ENCODE results near the gene SEC14L2. TPM values are rescaled to one million over a fixed set of nuclear protein-coding genes. Genes with fewer than 3 reads are reported as not detected.
A peak's percentile ranks its signal among the peaks of the same experiment; 100 is the strongest.

The SEC14L2 gene
- total RNA-seq, 4 donors from 2014 or later: 10.0 to 29.1 (median 12.4) TPM

DNA sequence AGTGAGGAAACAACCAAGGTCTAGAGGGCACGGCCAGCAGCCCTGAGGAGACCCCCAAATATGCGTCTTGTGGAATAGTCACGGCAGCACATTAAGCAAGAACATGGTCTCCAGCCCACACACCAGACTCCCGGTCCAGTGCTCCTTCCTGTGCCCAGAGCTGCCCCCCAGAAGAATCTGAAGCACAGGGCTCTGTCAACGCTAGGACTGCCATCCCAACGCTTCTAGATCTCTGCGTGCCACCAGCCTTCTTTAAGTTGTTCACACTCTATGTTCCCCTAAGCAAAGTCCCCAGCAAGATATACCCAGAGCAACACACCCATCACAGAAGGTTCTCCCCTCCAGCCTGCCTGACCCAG lies 3.5 kb upstream of the SEC14L2 start:
- Histone ChIP-seq H3K4me1 (peaks cover 0 to 24% (median 7%) of the 10 kb centered on the region in 4 donors), H3K4me3 (no peak overlapping the region), H3K9me3 (no peaks in the 10 kb centered on the region), H3K27ac (no peak overlapping the region), H3K27me3 (peaks cover 0 to 18% of the 10 kb centered on the region in 2 donors), H3K36me3 (no peaks in the 10 kb centered on the region)
- no peak for TF ChIP-seq POLR2A (IDR thresholded peaks at IDR 0.05)
- TF ChIP-seq EP300 (IDR thresholded peaks at IDR 0.05): no peak
- TF ChIP-seq, protein P1, sequence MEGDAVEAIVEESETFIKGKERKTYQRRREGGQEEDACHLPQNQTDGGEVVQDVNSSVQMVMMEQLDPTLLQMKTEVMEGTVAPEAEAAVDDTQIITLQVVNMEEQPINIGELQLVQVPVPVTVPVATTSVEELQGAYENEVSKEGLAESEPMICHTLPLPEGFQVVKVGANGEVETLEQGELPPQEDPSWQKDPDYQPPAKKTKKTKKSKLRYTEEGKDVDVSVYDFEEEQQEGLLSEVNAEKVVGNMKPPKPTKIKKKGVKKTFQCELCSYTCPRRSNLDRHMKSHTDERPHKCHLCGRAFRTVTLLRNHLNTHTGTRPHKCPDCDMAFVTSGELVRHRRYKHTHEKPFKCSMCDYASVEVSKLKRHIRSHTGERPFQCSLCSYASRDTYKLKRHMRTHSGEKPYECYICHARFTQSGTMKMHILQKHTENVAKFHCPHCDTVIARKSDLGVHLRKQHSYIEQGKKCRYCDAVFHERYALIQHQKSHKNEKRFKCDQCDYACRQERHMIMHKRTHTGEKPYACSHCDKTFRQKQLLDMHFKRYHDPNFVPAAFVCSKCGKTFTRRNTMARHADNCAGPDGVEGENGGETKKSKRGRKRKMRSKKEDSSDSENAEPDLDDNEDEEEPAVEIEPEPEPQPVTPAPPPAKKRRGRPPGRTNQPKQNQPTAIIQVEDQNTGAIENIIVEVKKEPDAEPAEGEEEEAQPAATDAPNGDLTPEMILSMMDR (IDR thresholded peaks at IDR 0.05): no peak
- no peak for DNase-seq (ENCODE audit: low spot score in 2 of 2)
- WGBS, 2 donors: 56 to 65% methylated on average over 7 of the region's 7 CpGs

DNA sequence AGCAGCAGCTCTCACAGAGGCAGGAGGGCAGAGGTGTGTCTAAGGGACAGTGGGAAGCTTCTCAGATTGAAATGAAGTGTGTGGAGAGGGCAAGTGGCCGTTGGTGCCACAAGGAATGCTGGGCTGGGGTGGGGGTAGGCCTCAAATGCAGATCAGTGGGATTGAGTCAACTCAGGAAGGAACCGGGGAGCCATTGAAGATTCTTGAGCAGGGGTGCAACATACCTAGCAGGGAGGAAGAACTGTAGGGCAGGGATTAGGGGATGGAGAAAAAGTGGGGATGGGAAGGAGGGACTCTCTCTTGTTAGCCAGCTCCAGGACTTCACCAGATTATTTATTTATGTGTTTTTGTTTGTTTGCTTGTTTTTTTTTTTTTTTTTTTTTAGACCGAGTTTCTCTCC lies 2.9 kb upstream of the SEC14L2 start:
- Histone ChIP-seq H3K36me3 (no peaks in the 10 kb centered on the region), H3K9me3 (no peaks in the 10 kb centered on the region), H3K27me3 (peaks cover 0 to 18% of the 10 kb centered on the region in 2 donors), H3K27ac (no peak overlapping the region), H3K4me3 (no peak overlapping the region), H3K4me1 (peaks cover 0 to 30% (median 8%) of the 10 kb centered on the region in 4 donors)
- WGBS, 2 donors: 81 to 91% methylated on average over 3 of the region's 3 CpGs
- no peak for DNase-seq (ENCODE audit: low spot score in 2 of 2)
- TF ChIP-seq, protein P1 (IDR thresholded peaks at IDR 0.05): no peak

DNA sequence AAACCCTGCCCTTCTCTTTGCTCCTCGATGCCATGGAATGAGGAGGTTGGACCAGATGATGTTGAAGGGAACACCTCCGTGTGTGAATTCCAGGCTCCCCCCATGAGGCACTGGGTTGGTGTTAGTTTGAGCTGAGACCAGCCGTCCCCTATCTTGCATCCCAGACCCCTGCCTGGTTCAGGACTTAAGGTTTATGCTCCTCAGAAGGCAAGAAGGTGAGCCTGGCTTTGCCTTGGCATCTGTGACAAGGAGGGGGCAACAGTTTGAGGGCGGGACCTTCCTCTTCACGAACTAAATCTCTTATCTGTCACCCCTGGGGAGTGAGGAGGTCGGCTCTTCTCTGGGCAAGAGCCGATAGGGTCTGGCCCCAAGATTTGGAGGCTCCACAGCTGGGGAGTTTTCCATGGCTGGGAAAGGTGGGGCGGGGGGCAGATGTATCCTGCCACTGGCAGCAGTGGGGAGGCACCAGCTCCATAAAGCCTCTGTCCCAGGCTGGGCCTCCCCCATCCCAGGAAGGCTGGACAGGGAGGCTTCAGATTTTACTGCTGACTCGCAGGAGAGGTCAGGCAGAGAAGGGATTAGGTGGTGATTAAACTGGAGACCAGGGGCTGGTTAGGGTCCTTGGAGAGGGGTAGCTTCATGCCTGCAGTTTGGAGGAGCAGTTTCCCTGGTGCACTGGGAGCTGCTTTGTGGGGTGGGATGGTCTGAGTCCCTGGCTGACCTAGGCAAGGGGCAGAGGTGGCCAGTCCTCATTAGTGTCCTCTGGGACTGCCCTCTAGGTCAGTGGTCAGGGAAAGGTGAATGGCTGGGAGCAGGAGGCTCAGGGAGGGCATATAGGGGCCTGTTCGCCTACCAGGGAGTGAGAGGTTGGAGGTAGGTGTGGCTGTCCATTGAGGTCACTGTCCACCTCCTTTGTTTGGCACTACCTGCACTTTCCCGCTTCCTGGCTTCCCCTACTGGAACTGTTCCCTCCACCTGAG lies 1.1 kb downstream of the SEC14L2 start:
- 19 to 22% methylated on average over 10 to 11 of the region's 11 CpGs for WGBS, 2 donors
- TF ChIP-seq POLR2A (IDR thresholded peaks at IDR 0.05) (no peak), EP300 (IDR thresholded peaks at IDR 0.05) (no peak)
- TF ChIP-seq, protein P1 (IDR thresholded peaks at IDR 0.05): no peak
- H3K27ac ChIP-seq: peak overlapping the region; percentile 68 to 91 (median 86)

DNA sequence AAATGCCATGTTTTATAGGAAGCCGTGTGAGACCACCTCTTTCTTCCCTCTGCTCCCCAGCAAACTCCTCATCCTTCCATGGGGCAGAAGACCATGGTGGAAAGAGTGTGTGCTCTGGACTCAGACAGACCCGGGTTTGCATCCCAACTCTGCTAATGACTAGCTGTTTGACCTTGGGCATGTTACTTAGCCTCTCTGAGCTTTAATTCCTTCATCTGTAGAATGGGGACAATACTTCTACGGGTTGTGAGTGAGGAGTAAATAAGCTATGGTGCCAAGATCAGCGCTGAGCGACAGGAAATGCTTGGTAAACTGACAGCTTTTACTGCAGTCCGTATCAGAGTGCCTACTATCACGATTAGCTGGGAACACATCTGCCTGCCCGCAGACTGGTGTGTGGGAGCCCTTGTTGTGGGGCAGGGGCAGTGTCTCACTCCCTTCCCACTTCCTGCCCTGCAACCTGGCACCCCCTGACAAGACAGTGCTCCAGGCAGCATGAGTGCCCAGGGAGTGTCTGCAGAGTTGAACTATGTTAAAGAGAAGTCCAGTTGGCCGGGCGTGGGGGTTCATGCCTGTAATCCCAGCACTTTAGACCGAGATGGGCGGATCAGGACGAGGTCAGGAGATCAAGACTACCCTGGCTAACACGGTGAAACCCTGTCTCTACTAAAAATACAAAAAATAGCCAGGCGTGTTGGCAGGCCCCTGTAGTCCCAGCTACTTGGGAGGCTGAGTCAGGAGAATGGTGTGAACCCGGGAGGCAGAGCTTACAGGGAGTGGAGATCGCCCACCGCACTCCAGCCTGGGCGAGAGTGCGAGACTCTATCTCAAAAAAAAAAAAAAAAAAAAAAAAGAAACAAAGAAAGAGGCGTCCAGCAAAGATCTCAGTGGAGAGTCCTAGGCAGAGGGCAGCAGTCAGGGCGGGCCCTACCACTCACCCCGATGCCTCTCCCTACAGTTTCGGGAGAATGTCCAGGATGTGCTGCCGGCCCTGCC lies 2.2 kb downstream of the SEC14L2 start:
- H3K27ac ChIP-seq: peak overlapping the region in 3 of 4 donors; percentile 68 to 91 (median 88)

More for the DNA sequence above, 1.1 kb downstream of the SEC14L2 start:
- Histone ChIP-seq H3K27me3 (peaks cover 0 to 18% of the 10 kb centered on the region in 2 donors), H3K4me1 (peaks cover 0 to 53% (median 10%) of the 10 kb centered on the region in 4 donors), H3K4me3 (peak overlapping the region; percentile 56 to 81 (median 73)), H3K36me3 (no peaks in the 10 kb centered on the region), H3K9me3 (no peaks in the 10 kb centered on the region)
- no peak for DNase-seq (ENCODE audit: low spot score in 2 of 2)

More for the DNA sequence above, 2.2 kb downstream of the SEC14L2 start:
- Histone ChIP-seq H3K36me3 (peaks cover 0 to 6% (median 0%) of the 10 kb centered on the region in 3 donors), H3K9me3 (no peaks in the 10 kb centered on the region), H3K4me1 (peaks cover 0 to 50% (median 10%) of the 10 kb centered on the region in 4 donors), H3K4me3 (peak overlapping the region in 1 of 4 donors; percentile 71), H3K27me3 (peaks cover 0 to 18% of the 10 kb centered on the region in 2 donors)
- WGBS, 2 donors: 34 to 39% methylated on average over 25 of the region's 25 CpGs
- TF ChIP-seq, protein P1 (IDR thresholded peaks at IDR 0.05): no peak
- no peak for TF ChIP-seq EP300 (IDR thresholded peaks at IDR 0.05)
- no peak for TF ChIP-seq POLR2A (IDR thresholded peaks at IDR 0.05)
- no peak for DNase-seq (ENCODE audit: low spot score in 2 of 2)

All from tibial nerve (tissue), 4 donors.